Parathyroid adenoma (tissue), 2 donors: ENCODE measurements around the gene PRICKLE2.
A peak's percentile ranks its signal among the peaks of the same experiment; 100 is the strongest.

Experiments
- H2AFZ ChIP-seq: fragments of 300-600 bp; sonication (generic); one replicate; pipeline ENCODE4 v1.7.0; 2017; ENCODE audit warnings: antibody characterized with exemption, mild to moderate bottlenecking
- H3K27ac ChIP-seq: fragments of 300-600 bp; sonication (generic); one replicate; pipeline ENCODE4 v1.7.0; 2017
- H3K27me3 ChIP-seq: fragments of 300-600 bp; sonication (generic); one replicate; pipeline ENCODE4 v1.7.0; 2017; ENCODE audit warnings: low read length; ENCODE audit not compliant: control insufficient read depth, insufficient read depth
- H3K36me3 ChIP-seq: fragments of 300-600 bp; sonication (generic); one replicate; pipeline ENCODE4 v1.7.0; 2017; ENCODE audit warnings: low read length; ENCODE audit not compliant: control insufficient read depth, insufficient read depth
- H3K4me1 ChIP-seq: fragments of 300-600 bp; sonication (generic); one replicate; pipeline ENCODE4 v1.7.0; 2017; ENCODE audit warnings: control low read depth
- H3K4me2 ChIP-seq: fragments of 300-600 bp; sonication (generic); one replicate; pipeline ENCODE4 v1.7.0; 2017; ENCODE audit warnings: low read length
- H3K4me3 ChIP-seq: fragments of 300-600 bp; sonication (generic); one replicate; pipeline ENCODE4 v1.7.0; 2017; ENCODE audit warnings: low read depth, low read length
- H3K79me2 ChIP-seq: fragments of 300-600 bp; sonication (generic); one replicate; pipeline ENCODE4 v1.7.0; 2017; ENCODE audit warnings: control low read depth
- H3K9ac ChIP-seq: fragments of 300-600 bp; sonication (generic); one replicate; pipeline ENCODE4 v1.7.0; 2017; ENCODE audit warnings: mild to moderate bottlenecking
- H3K9me3 ChIP-seq: fragments of 300-600 bp; sonication (generic); one replicate; pipeline ENCODE4 v1.7.0; 2017; ENCODE audit warnings: low read length; ENCODE audit not compliant: control insufficient read depth
- TF ChIP-seq, protein P1 (sequence below): fragments of 300-600 bp; sonication (generic); IDR thresholded peaks from one replicate; pipeline ENCODE4 v1.7.0; 2017; ENCODE audit warnings: antibody characterized with exemption, mild to moderate bottlenecking
- donor health status: primary hyperparathyroidism.

Gene PRICKLE2

DNA sequence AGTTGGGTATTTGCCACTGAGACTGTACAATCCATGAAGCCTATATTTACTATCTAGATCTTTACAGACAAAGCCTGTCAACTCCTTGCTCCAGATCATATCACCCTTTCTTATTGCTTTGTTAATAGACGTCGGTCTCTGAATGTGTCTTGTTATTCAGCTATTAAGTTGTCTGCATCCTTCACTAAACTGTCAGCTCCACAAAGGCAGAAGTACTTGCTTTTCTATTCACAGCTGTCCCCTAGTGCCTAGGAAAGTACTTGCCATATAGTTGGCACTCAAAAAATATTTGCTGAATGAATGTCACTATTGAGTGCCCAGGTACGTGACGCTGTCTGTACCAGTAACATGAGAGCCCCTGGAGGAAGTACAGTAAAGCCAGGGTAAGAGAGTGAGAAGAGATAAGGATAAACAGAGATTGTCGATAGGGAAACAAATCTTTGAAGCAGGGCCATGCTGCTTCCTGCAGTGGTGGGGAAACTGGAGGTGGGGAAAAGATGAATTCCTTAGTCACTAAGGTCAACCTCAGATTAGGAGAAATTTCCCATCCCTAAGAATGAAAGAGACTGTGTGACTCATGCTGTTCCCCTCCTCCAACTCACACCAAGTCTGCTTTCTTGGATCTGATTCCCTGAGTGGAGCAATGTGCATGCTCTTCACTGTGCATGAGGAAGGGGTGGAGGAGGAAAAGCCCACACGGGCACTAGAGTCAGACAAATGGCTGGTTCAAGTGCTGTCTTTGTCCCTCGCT lies 36.3 kb downstream of the PRICKLE2 start:
- TF ChIP-seq, protein P1, sequence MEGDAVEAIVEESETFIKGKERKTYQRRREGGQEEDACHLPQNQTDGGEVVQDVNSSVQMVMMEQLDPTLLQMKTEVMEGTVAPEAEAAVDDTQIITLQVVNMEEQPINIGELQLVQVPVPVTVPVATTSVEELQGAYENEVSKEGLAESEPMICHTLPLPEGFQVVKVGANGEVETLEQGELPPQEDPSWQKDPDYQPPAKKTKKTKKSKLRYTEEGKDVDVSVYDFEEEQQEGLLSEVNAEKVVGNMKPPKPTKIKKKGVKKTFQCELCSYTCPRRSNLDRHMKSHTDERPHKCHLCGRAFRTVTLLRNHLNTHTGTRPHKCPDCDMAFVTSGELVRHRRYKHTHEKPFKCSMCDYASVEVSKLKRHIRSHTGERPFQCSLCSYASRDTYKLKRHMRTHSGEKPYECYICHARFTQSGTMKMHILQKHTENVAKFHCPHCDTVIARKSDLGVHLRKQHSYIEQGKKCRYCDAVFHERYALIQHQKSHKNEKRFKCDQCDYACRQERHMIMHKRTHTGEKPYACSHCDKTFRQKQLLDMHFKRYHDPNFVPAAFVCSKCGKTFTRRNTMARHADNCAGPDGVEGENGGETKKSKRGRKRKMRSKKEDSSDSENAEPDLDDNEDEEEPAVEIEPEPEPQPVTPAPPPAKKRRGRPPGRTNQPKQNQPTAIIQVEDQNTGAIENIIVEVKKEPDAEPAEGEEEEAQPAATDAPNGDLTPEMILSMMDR: no peak
- no peak overlapping the region for H3K4me3 ChIP-seq
- no peak overlapping the region for H2AFZ ChIP-seq
- peaks cover 12% of the 10 kb centered on the region for H3K4me1 ChIP-seq
- H3K4me2 ChIP-seq: no peak overlapping the region
- H3K9ac ChIP-seq: no peak overlapping the region
- no peak overlapping the region for H3K27ac ChIP-seq
- H3K9me3 ChIP-seq: no peaks in the 10 kb centered on the region
- H3K27me3 ChIP-seq: no peaks in the 10 kb centered on the region
- no peaks in the 10 kb centered on the region for H3K79me2 ChIP-seq
- no peaks in the 10 kb centered on the region for H3K36me3 ChIP-seq

DNA sequence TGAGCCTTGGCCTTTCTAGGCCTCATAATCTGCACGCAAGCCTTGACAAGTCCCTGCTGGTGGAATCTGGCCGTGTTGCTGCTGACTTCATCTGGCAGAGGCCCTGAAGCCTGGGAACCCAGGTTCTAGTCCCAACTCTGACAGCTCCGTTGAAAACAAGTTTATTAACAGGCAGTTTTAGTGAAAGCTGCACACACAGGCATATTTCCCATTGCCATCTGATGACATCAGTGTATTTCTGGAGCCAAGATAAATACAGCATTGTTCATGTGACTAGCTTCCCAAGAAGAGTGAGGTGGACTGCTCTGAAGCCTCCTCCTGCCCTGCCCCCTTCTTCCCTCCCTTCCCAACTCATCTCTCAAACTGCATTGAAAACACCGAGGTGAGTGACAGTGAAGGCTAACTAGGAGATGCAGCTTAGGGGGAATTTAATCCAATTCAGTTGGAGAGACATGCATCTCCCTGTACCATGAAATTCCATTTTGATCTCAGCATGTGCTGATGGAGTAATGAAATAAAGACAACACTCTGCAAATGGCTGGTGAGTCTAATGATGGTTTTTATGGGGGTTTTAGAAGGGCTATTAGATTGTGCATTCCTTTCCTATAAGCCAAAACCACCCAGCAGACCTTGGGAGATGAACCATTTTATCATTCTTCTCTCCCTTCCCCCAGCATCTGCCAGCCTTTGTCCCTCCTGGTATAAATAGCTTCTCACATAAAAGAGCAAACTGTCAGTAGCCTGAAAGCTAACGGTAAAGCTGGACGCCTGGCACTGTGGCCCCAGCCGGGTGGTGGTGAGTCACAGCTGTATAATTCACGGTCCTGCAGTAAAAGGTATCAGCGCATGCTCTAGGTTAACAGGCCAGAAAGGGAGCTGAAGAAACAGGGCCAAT lies 38.0 kb downstream of the PRICKLE2 start:
- TF ChIP-seq, protein P1: no peak
- Histone ChIP-seq H3K27me3 (no peaks in the 10 kb centered on the region), H3K36me3 (no peaks in the 10 kb centered on the region), H3K4me3 (peak overlapping the region; percentile 0), H3K9me3 (no peaks in the 10 kb centered on the region), H3K79me2 (no peaks in the 10 kb centered on the region), H3K9ac (no peak overlapping the region), H2AFZ (peak overlapping the region; percentile 46), H3K4me2 (peak overlapping the region; percentile 39), H3K4me1 (peaks cover 12% of the 10 kb centered on the region), H3K27ac (peak overlapping the region; percentile 5)

GRCh38 chr3:64186667-64187064 lies 38.6 kb downstream of the PRICKLE2 start:
- no peaks in the 10 kb centered on the region for H3K36me3 ChIP-seq
- H3K27me3 ChIP-seq: no peaks in the 10 kb centered on the region
- H3K27ac ChIP-seq: peak overlapping the region; percentile 5
- H2AFZ ChIP-seq: peak overlapping the region; percentile 46
- H3K79me2 ChIP-seq: no peaks in the 10 kb centered on the region
- H3K4me2 ChIP-seq: peak overlapping the region; percentile 39
- TF ChIP-seq, protein P1: no peak
- H3K9me3 ChIP-seq: no peaks in the 10 kb centered on the region
- H3K4me1 ChIP-seq: peaks cover 12% of the 10 kb centered on the region
- H3K4me3 ChIP-seq: peak overlapping the region; percentile 0
- H3K9ac ChIP-seq: no peak overlapping the region

DNA sequence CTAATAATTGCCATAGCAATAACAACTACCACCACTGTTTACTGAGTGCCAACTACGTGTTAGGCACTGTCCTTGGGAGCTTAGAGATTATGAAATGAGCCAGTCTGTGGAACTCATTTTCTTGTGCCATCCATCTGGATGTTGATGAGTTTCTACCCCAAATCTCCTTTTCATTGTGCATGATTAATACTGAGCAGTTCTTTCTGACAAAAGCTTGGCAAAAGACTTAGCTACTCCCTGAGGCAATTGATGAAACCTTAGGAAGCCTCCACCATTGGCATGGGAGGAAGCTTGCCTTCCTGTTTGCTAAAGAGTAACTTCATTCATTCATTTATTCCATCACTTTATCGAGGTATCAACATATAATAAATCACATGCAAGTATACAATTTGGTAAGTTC lies 39.8 kb downstream of the PRICKLE2 start:
- Histone ChIP-seq H3K4me2 (no peak overlapping the region), H3K36me3 (no peaks in the 10 kb centered on the region), H3K27ac (no peak overlapping the region), H3K27me3 (no peaks in the 10 kb centered on the region), H3K9me3 (no peaks in the 10 kb centered on the region), H3K4me3 (no peak overlapping the region), H3K9ac (no peak overlapping the region), H3K79me2 (no peaks in the 10 kb centered on the region), H2AFZ (no peak overlapping the region), H3K4me1 (peaks cover 12% of the 10 kb centered on the region)
- TF ChIP-seq, protein P1: no peak
